ENCODE data around the gene EPN1.

The EPN1 gene

DNA sequence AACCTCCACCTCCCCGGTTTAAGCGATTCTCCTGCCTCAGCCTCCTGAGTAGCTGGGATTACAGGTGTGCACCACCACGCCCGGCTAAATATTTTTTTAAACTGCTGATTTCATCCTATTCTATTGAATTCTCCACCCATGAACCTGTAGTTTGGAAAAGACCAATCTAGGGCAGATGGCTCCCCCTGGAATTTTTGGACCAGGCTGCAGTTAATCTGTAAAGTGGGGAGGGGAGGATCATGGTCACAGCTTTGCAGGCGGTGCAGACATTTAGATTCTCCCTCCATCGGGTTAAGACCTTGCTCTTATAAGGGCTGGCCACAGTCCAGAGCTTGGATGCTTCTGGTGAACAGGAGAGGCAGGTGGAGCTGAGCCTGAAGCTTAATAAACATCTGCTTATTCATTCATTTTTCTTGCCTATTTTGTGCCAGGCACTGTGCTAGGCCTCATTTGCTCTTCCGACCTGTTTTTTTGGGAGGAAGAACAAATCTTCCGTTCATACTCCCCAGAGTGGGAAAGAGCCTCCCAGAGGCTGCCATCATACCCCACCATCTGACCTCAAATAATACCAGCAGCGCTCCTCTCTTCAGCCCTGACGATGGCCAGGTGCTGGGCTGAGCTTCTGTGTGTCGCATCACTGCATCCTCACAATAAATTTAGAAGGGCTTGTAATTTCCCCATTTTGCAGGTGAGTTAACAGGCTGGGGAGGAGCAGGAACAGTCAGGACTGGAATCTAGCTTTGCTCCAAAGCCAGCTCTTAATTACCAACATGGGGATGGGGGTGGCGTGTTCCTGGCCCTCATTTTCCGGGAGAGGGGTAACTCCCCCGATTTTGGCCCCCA, 27.9 kb upstream of the EPN1 start:
- no peak for DNase-seq (ENCODE audit: low read depth)

DNA sequence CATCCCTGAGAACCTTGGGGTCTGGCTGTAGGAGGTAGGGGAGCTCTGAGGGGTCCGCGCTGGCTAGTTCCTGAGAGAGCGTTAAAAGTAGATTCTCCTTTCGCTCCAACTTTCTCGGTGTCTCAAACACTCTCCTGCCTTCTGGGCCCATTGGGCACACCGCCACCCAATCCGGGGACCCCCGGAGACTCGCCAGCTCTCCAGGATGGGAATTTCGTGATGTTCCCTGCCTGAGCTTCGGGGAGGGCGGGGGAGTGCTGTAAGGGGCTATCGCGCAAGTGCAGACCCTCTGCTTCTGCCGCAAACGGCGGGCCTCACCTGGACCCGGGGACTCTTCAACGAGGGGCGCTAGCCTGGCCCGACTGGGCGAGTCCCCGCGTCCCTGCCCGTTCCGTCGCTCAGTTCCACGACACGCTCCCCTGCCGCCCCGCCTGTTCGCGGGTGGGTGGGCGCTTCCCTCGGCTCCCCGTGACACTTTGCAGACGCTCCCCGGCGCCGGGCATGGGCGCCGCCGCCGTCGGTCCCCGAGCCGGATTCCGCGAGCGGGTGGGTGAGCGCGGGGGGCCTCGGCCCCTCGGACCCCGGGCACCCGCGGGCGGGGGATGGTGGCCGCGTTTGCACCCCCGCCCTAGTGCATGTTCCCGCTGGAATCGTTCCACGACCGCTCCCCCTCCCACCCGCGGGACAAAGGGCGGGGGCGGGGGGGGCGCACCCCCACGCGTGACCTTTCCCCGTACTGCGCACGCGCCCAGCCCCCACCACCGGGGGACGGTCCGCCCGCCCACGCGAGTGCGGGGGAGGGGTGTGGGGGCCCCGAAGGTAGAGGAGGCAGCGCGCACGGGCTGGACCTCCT, 27.1 kb upstream of the EPN1 start, which contains the start of gene CCDC106:
CCDC106 (plus strand) TSS at position 481 of the 853 bp plus-strand sequence. CDS start 835 bp downstream, outside the sequence.
- no peak for DNase-seq (ENCODE audit: low read depth)

- no peak for DNase-seq (ENCODE audit: low read depth)
Measured at GRCh38 chr19:55648585-55649267, 26.3 kb upstream of the EPN1 start.

DNA sequence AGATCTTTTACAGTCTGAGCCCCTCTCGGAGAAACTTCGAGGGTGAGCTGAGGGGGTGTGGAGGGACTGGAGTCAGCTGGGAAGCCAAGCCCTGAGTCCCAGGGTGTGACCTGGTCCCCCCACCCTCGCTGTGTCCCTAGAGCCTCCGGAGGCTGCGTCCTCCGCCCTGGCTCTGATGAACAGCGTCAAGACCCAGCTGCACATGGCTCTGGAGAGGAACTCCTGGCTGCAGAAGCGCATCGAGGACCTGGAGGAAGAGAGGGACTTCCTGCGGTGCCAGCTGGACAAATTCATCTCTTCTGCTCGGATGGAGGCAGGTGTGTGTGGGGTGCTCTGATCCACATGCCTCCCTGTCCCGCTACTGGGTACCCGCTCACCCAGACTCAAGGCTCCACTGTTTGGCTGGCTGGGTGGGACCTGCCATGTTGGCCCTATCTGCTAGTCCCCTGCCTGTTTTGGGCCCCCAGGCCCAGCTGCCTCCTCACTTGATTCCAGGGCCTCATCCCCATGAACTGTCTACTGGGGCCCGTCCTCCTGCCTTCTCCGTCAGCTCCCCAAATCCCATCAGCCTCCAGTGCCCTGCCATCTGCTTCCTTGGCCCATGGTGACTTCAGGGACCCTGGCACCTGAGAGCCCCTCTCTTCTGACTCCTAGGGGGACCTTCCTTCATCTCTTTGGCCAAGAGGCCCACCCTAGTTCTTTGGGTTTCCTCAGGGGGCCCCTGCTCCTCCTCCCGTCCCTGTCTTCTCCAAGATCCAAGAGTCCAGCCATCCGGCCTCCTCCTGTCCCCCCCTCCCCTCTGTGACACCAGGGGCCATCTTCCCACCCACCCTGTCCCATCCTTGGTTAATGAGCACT, 25.5 kb upstream of the EPN1 start:
- no peak for DNase-seq (ENCODE audit: low read depth)

DNA sequence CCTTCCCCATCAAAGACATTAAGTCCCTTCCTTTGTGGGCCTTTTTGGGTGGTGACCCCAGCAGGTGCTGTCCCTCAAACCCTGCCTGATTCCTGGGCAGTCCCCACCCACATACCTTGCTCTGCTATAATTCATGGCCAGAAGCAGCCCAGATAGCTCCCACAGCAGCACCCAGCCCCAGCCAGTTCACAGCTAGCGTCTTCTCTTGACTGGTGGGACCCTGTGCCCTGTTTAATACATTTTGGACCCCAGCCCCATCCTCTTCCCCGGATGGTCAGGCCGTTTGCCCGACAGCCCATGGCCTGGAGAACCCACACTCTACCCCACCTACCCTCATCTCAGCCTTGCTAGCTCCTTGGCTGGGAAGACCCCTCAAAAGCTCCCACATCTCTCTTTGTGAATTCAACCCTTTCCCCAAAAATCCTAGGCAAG, 24.9 kb upstream of the EPN1 start:
- DNase-seq (ENCODE audit: low read depth): no peak

DNA sequence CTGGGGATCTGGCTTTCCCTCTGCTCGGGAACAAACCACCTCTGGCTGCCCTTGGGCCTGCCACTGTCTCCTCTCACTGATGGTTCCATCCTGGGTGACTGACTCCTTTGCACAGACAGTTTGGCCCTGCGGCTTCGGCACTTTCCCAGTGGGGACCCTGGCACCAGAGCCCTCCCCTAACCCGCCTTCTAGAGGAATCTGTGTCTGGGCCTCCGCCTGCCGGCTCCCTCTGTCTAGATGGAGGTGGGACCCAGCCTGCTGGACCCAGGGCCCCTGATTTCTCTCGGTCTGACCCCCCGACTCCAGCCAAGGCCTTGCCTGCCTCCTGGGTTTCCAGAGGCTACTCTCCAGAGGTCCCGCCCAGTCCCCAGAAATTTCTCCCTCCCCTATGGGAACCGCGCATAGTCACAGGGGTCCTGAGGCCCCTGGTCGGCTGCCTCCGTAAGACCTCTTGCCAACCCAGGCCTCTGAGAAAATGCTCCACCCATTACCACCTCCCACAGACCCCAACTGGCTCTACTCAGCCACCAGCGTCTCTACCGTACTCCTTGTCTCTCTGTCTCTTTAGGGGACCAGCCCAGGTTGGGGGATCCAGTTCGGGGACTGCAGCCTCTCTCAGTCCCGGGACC, 24.3 kb upstream of the EPN1 start:
- no peak for DNase-seq (ENCODE audit: low read depth)

GRCh38 chr19:55651236-55651635, 23.8 kb upstream of the EPN1 start:
- DNase-seq (ENCODE audit: low read depth): no peak

- DNase-seq (ENCODE audit: low read depth): no peak
Measured at GRCh38 chr19:55652311-55653128, 22.5 kb upstream of the EPN1 start.

GRCh38 chr19:55653651-55654322, 21.2 kb upstream of the EPN1 start:
- DNase-seq (ENCODE audit: low read depth): peak; percentile 100

GRCh38 chr19:55654323-55654867, 20.6 kb upstream of the EPN1 start:
- peak; percentile 97 for DNase-seq (ENCODE audit: low read depth)

GRCh38 chr19:55654868-55655647, 20.0 kb upstream of the EPN1 start, which contains the start of gene U2AF2:
Gene U2AF2 (plus strand): TSS chr19:55655035. CDS start chr19:55655105, 70 bp downstream.
- peak; percentile 92 for DNase-seq (ENCODE audit: low read depth)

DNA sequence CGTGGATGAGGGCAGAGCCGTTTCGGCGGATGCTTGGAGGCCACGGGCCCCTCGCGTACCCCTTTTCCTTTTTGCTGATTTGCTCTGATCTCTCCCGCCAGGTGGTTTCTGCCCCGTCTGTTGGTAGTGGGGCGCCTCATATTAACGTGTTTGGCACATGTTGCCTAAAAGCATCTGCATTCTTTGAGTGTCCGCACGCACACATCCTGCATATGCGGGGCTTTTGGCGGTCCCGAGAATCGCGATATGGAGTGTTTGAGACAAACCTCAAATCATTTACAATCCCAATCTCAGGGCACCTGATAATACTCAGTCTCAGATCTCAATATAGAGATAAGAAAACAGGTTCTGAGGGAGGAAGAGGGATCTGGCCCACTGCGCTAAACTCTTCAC, 19.4 kb upstream of the EPN1 start:
- no peak for DNase-seq (ENCODE audit: low read depth)

GRCh38 chr19:55656552-55656951, 18.5 kb upstream of the EPN1 start:
- no peak for DNase-seq (ENCODE audit: low read depth)

DNA sequence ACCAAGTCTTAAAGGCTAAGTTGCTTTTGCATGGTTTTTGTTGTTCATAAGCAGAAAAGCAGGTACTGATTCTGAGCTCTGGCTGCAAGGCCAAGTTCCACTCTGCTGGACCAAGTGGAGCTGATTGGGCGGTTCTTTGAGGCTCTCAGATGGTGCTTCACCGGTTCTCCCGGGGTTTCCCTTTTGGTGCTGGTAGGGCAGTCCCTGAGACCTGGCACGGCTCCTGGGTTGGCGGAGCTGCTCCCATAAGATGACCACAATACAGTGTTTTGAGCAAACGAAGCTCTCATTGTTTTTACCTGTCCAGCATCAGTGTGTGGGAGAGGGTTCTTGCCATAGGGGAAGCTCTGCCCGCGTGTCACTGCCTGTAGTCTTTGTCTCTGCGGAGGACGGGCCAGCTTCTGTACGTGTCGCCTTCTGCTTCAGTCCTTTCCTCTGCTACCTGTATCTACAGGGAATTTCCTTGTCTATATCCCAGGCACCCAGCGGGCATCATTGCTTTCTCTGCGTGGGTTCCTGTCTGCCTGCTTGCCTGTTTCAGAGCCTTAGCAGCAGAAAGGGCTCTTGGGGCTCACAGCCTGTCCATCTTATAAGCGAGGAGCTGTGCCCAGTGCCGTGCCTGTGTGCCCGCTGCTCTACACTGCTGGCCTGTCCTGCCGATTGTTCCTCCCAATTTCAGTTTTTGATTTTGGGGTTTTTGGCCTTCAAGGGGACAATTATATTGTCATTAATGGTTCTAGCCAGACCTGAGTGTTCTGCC, 17.9 kb upstream of the EPN1 start:
- no peak for DNase-seq (ENCODE audit: low read depth)

DNA sequence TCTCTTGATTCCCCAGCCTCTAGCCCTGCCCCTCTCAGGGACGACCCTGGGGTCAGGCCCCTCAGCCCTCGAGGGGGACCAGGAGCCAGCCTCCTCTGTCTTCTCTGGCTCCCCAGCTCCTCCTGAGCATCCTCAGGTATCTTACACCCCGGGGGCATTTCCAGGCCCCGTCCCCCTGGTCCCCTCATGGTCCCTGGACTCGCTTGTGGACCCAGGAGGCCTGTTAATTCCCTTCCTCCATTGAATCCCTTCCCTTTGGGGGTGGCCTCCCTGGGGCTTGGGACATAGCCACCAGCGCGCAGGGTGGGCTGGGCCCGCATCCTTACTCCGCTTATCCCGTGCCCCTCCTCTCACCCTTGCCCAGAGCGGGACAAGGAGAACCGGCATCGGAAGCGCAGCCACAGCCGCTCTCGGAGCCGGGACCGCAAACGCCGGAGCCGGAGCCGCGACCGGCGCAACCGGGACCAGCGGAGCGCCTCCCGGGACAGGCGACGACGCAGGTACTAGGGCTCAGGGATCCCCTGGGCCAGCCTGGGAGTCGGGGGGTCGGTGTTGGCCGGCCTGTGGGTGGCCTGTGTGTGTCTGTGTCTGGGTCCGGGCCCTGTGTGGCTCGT, 16.1 kb upstream of the EPN1 start:
- DNase-seq (ENCODE audit: low read depth): no peak

DNA sequence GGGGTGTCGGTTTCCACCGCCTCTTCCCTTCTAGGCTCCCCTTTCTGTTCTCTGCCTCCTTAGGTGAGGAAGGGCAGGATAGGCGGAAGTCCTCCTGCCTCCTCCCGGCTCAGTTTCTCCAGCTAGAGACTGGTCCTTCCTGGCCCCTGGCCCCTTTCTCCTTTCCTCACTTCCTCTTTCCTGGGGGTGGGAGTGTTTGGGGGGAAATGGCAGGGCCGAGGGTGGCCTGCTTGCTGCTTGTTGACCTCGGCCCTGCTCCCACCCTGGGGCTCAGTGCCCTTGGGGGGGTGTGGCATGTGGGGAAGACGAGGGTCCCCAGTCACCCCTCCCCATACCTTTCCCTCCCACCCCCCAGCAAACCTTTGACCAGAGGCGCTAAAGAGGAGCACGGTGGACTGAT, 15.2 kb upstream of the EPN1 start:
- no peak for DNase-seq (ENCODE audit: low read depth)

DNA sequence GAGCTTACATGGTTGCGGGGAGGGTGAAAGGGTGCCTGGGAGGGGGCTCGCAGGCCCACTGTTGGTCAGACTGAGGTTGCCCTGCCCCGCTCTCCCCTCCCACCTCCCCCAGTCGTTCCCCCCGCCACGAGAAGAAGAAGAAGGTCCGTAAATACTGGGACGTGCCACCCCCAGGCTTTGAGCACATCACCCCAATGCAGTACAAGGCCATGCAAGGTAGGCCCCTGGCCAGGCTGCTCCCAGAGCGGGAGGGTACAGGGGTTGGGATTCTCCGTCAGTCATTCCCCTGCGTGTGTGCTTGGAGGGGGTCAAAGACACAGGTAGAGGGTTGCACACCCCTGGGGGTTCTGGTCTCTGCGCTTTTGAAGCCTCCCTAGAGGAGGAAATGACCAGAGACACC, 14.6 kb upstream of the EPN1 start:
- DNase-seq (ENCODE audit: low read depth): no peak
